Measurements from ENCODE around the gene ATAD2B.

- no peak for TF ChIP-seq EP300 (IDR thresholded peaks at IDR 0.05; ENCODE audit: borderline replicate concordance in 1 of 2, low read depth in 1 of 2, low read length in 1 of 2)
- no peak for TF ChIP-seq CTCF (IDR thresholded peaks at IDR 0.05)
- TF ChIP-seq ELF1 (IDR thresholded peaks at IDR 0.05): no peak
- no peak for TF ChIP-seq MAX (IDR thresholded peaks at IDR 0.05; ENCODE audit: low read depth)
- TF ChIP-seq ZBTB33 (IDR thresholded peaks at IDR 0.05; ENCODE audit: borderline replicate concordance, low read depth): no peak
- TF ChIP-seq FOXM1 (IDR thresholded peaks at IDR 0.05; ENCODE audit: low read depth): no peak
- TF ChIP-seq USF2 (IDR thresholded peaks at IDR 0.05; ENCODE audit: borderline replicate concordance, low read depth, low read length): no peak
- no peak for TF ChIP-seq EZH2phosphoT487 (IDR thresholded peaks at IDR 0.05; ENCODE audit: borderline replicate concordance, low read depth)
- TF ChIP-seq POLR2AphosphoS5 (IDR thresholded peaks at IDR 0.05; ENCODE audit: low read depth, low read length): no peak
- no peak for TF ChIP-seq MEF2A (IDR thresholded peaks at IDR 0.05; ENCODE audit: borderline replicate concordance, low read depth)
- no peak for TF ChIP-seq REST (IDR thresholded peaks at IDR 0.05; ENCODE audit: low read depth, low read length)
These were observed 125.5 kb downstream of the ATAD2B start for GRCh38 chr2:23801396-23801795.
